Activated CD8-positive, alpha-beta memory T cell treated with anti-CD3 and anti-CD28 coated beads for 1 hour (primary cell): ENCODE results near the gene DUSP28.

Source experiments
- DNase-seq, 2 donors: peaks; one replicate each; pipeline ENCODE4 v3.0.0-alpha.2; 2020; ENCODE audit warnings: low read depth in 1 of 2; ENCODE audit errors: extremely low read depth in 1 of 2

Gene DUSP28

GRCh38 chr2:240584486-240585031 lies 24.4 kb downstream of the DUSP28 start:
- no peak for DNase-seq

GRCh38 chr2:240585101-240585500 lies 24.9 kb downstream of the DUSP28 start:
- no peak for DNase-seq

GRCh38 chr2:240585681-240586197 lies 25.6 kb downstream of the DUSP28 start:
- DNase-seq = no peak

GRCh38 chr2:240586198-240586918 lies 26.2 kb downstream of the DUSP28 start, which contains the start of gene CAPN10:
Gene CAPN10, plus strand, starts transcription at chr2:240586734. Its CDS starts 178 bp downstream, at chr2:240586912.
- peak; percentile 89 to 95 for DNase-seq

- peak in 1 of 2 donors; percentile 28 for DNase-seq
Observed at GRCh38 chr2:240586919-240587800, 27.0 kb downstream of the DUSP28 start.

GRCh38 chr2:240588006-240588655 lies 28.0 kb downstream of the DUSP28 start:
- DNase-seq = no peak

- no peak for DNase-seq
Observed at GRCh38 chr2:240588669-240589068, 28.5 kb downstream of the DUSP28 start.

- no peak for DNase-seq
Observed at GRCh38 chr2:240589375-240589774, 29.2 kb downstream of the DUSP28 start.

- DNase-seq = no peak
Observed at GRCh38 chr2:240589850-240590525, 29.8 kb downstream of the DUSP28 start.

GRCh38 chr2:240590681-240591111 lies 30.5 kb downstream of the DUSP28 start:
- DNase-seq = no peak

GRCh38 chr2:240591226-240591625 lies 31.1 kb downstream of the DUSP28 start:
- DNase-seq = no peak

- DNase-seq = no peak
Observed at GRCh38 chr2:240591784-240592183, 31.6 kb downstream of the DUSP28 start.

- no peak for DNase-seq
Observed at GRCh38 chr2:240593026-240593702, 33.0 kb downstream of the DUSP28 start.

- DNase-seq = no peak
Observed at GRCh38 chr2:240593703-240594451, 33.7 kb downstream of the DUSP28 start.

- DNase-seq = no peak
Observed at GRCh38 chr2:240594511-240595380, 34.6 kb downstream of the DUSP28 start.

GRCh38 chr2:240595381-240596079 lies 35.4 kb downstream of the DUSP28 start:
- DNase-seq = no peak

- DNase-seq = no peak
Observed at GRCh38 chr2:240596080-240596460, 35.9 kb downstream of the DUSP28 start.
